ENCODE data around the gene FAM98C.

FAM98C gene

DNA sequence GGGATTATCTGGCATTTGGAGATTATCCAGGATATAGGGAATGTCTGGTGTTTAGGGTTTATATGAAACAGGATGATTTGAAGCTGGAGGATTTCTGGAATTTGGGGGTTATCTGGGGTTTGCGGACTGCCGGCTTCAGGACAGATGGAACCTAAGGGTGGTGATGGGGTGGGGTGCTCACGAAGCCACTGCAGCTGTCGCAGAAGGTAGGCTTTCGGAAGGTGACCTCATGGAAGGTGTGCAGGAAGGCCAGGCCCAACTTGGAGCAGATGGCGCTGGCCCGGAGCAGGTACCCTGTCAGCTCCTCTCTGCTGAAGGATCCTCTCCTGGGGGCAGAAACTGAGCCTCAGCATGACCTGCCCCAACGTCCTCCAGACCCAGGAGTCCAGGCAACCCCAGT lies 9.6 kb downstream of the FAM98C start:
- Histone ChIP-seq H3F3A (ENCODE audit: insufficient read depth, low read length) (no peaks in the 10 kb centered on the region), H3K4me2 (ENCODE audit: low read depth, low read length) (no peak overlapping the region), H2AFZ (ENCODE audit: low read length) (no peak overlapping the region), H3K27me3 (replicated peaks; ENCODE audit: insufficient read depth, low read length) (peaks cover 44% of the 10 kb centered on the region), H3K9me3 (replicated peaks; ENCODE audit: insufficient read depth, low read length) (no peaks in the 10 kb centered on the region), H3K27ac (ENCODE audit: low read length) (no peak overlapping the region), H3K4me1 (ENCODE audit: low read length) (no peaks in the 10 kb centered on the region), H3K9ac (ENCODE audit: low read length) (no peak overlapping the region), H3K4me3 (ENCODE audit: low read length) (no peak overlapping the region), H3K36me3 (replicated peaks; ENCODE audit: insufficient read depth, low read length) (no peaks in the 10 kb centered on the region), H3K79me2 (ENCODE audit: low read length) (no peaks in the 10 kb centered on the region), H4K20me1 (ENCODE audit: insufficient read depth, low read length) (no peaks in the 10 kb centered on the region), H3K9me2 (replicated peaks; ENCODE audit: insufficient read depth, low read length) (no peaks in the 10 kb centered on the region)
- no peak for DNase-seq
- TF ChIP-seq, protein P1, sequence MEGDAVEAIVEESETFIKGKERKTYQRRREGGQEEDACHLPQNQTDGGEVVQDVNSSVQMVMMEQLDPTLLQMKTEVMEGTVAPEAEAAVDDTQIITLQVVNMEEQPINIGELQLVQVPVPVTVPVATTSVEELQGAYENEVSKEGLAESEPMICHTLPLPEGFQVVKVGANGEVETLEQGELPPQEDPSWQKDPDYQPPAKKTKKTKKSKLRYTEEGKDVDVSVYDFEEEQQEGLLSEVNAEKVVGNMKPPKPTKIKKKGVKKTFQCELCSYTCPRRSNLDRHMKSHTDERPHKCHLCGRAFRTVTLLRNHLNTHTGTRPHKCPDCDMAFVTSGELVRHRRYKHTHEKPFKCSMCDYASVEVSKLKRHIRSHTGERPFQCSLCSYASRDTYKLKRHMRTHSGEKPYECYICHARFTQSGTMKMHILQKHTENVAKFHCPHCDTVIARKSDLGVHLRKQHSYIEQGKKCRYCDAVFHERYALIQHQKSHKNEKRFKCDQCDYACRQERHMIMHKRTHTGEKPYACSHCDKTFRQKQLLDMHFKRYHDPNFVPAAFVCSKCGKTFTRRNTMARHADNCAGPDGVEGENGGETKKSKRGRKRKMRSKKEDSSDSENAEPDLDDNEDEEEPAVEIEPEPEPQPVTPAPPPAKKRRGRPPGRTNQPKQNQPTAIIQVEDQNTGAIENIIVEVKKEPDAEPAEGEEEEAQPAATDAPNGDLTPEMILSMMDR (IDR thresholded peaks at IDR 0.05; ENCODE audit: low read length) = no peak
- TF ChIP-seq EZH2phosphoT487 (IDR thresholded peaks at IDR 0.05; ENCODE audit: low read length) (no peak), EZH2 (optimal IDR thresholded peaks at IDR 0.05; ENCODE audit: low read depth, low read length) (no peak)

DNA sequence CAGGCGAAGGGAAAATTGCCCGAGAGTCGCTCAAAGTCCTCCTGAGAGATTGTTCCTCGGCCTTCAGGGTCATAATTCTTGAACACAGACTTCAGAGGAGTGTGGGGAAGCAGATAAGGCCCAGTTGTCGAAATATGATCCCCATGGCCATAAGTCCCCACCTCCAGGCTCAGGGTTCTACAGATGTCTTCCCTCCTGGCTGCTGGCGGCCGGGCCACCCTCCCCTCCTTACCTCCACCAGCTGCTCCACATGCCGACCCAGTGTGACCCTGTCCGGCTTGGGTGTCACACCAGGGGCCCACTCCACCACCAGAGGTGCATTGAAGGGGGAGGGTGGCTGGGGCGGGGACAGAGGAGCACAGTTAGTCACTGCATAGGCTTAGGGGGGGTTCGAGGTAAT lies 10.1 kb downstream of the FAM98C start:
- TF ChIP-seq EZH2phosphoT487 (IDR thresholded peaks at IDR 0.05; ENCODE audit: low read length) (no peak), EZH2 (optimal IDR thresholded peaks at IDR 0.05; ENCODE audit: low read depth, low read length) (no peak)
- TF ChIP-seq, protein P1 (IDR thresholded peaks at IDR 0.05; ENCODE audit: low read length) = no peak
- H4K20me1 ChIP-seq (ENCODE audit: insufficient read depth, low read length) = no peaks in the 10 kb centered on the region
- no peaks in the 10 kb centered on the region for H3K4me1 ChIP-seq (ENCODE audit: low read length)
- H3K9me2 ChIP-seq (replicated peaks; ENCODE audit: insufficient read depth, low read length) = no peaks in the 10 kb centered on the region
- H3K9me3 ChIP-seq (replicated peaks; ENCODE audit: insufficient read depth, low read length) = no peaks in the 10 kb centered on the region
- H3K27me3 ChIP-seq (replicated peaks; ENCODE audit: insufficient read depth, low read length) = peaks cover 47% of the 10 kb centered on the region
- H2AFZ ChIP-seq (ENCODE audit: low read length) = no peak overlapping the region
- H3K36me3 ChIP-seq (replicated peaks; ENCODE audit: insufficient read depth, low read length) = no peaks in the 10 kb centered on the region
- H3K4me2 ChIP-seq (ENCODE audit: low read depth, low read length) = no peak overlapping the region
- no peaks in the 10 kb centered on the region for H3F3A ChIP-seq (ENCODE audit: insufficient read depth, low read length)
- no peaks in the 10 kb centered on the region for H3K79me2 ChIP-seq (ENCODE audit: low read length)
- no peak overlapping the region for H3K4me3 ChIP-seq (ENCODE audit: low read length)
- no peak for DNase-seq
- no peak overlapping the region for H3K27ac ChIP-seq (ENCODE audit: low read length)
- no peak overlapping the region for H3K9ac ChIP-seq (ENCODE audit: low read length)

DNA sequence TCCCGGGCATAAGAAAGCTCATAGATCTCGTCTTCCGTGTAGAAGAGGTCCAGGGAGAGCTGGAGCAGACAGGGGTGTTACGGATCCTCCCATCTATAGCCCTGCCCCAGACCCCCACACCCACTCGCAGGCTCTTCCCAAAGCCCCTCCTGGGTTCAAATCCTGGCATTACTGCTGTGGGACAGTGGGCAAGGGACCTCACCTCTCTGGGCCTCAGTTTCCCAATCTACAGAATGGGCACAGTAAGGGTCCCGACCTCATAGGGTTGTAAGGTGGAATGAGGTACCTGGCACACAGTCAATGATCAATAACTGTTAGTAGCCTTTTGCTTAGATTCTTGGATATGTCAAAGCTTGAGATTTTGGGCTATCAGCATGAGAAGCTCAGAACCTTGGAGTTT lies 10.5 kb downstream of the FAM98C start:
- Histone ChIP-seq H3K4me2 (ENCODE audit: low read depth, low read length) (no peak overlapping the region), H3K9me2 (replicated peaks; ENCODE audit: insufficient read depth, low read length) (no peaks in the 10 kb centered on the region)

More for the DNA sequence above, 10.5 kb downstream of the FAM98C start:
- DNase-seq = no peak
- Histone ChIP-seq H3K27ac (ENCODE audit: low read length) (no peak overlapping the region), H3K9me3 (replicated peaks; ENCODE audit: insufficient read depth, low read length) (no peaks in the 10 kb centered on the region), H3F3A (ENCODE audit: insufficient read depth, low read length) (no peaks in the 10 kb centered on the region), H4K20me1 (ENCODE audit: insufficient read depth, low read length) (no peaks in the 10 kb centered on the region), H3K27me3 (replicated peaks; ENCODE audit: insufficient read depth, low read length) (peaks cover 52% of the 10 kb centered on the region), H3K4me3 (ENCODE audit: low read length) (no peak overlapping the region), H3K36me3 (replicated peaks; ENCODE audit: insufficient read depth, low read length) (no peaks in the 10 kb centered on the region), H2AFZ (ENCODE audit: low read length) (no peak overlapping the region), H3K79me2 (ENCODE audit: low read length) (no peaks in the 10 kb centered on the region), H3K9ac (ENCODE audit: low read length) (no peak overlapping the region), H3K4me1 (ENCODE audit: low read length) (no peaks in the 10 kb centered on the region)
- no peak for TF ChIP-seq EZH2phosphoT487 (IDR thresholded peaks at IDR 0.05; ENCODE audit: low read length)
- TF ChIP-seq EZH2 (optimal IDR thresholded peaks at IDR 0.05; ENCODE audit: low read depth, low read length) = no peak
- TF ChIP-seq, protein P1 (IDR thresholded peaks at IDR 0.05; ENCODE audit: low read length) = no peak

All from MM.1S (cell line).